ENCODE measurements around the gene RNF10. TPM values are rescaled to one million over a fixed set of nuclear protein-coding genes. Genes with fewer than 3 reads are reported as not detected.
A peak's percentile ranks its signal among the peaks of the same experiment; 100 is the strongest.
"Not testable (repeated sequence)": the region's sequence is repeated elsewhere in the genome, so short reads cannot be mapped to it uniquely, and the experiment has no call there.

RNF10 gene
- total RNA-seq, 2 donors from 2014 or later = 98.0 to 165 TPM

DNA sequence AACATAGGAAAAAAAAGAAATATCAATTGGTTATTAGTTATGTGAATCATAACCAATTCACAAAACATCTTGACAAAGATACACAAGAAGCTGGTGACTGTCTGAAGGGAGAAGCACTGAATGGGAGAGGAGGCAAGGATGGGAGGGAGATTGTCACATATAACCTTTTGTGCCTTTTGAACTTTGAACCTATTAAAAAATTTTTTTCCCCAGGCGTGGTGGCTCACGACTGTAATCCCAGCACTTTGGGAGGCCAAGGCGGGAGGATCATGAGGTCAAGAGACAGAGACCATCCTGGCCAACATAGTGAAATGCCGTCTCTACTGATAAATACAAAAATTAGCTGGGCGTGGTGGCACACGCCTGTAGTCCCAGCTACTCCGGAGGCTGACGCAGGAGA is 25.6 kb upstream of the RNF10 start:
- Histone ChIP-seq H3K4me1 (ENCODE audit: control insufficient read depth in 1 of 2, low read depth in 2 of 2) (no peaks in the 10 kb centered on the region), H3K27ac (no peak overlapping the region), H3K4me3 (no peak overlapping the region), H3K27me3 (replicated peaks; ENCODE audit: insufficient read depth) (no peaks in the 10 kb centered on the region), H3K36me3 (peaks cover 24% of the 10 kb centered on the region), H3K9me3 (no peaks in the 10 kb centered on the region)
- ATAC-seq (ENCODE audit: insufficient number of reproducible peaks, low FRiP score, low read depth) = no peak
- TF ChIP-seq, protein P1, sequence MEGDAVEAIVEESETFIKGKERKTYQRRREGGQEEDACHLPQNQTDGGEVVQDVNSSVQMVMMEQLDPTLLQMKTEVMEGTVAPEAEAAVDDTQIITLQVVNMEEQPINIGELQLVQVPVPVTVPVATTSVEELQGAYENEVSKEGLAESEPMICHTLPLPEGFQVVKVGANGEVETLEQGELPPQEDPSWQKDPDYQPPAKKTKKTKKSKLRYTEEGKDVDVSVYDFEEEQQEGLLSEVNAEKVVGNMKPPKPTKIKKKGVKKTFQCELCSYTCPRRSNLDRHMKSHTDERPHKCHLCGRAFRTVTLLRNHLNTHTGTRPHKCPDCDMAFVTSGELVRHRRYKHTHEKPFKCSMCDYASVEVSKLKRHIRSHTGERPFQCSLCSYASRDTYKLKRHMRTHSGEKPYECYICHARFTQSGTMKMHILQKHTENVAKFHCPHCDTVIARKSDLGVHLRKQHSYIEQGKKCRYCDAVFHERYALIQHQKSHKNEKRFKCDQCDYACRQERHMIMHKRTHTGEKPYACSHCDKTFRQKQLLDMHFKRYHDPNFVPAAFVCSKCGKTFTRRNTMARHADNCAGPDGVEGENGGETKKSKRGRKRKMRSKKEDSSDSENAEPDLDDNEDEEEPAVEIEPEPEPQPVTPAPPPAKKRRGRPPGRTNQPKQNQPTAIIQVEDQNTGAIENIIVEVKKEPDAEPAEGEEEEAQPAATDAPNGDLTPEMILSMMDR (IDR thresholded peaks at IDR 0.05) = no peak
- no peak for DNase-seq (ENCODE audit: low spot score)

DNA sequence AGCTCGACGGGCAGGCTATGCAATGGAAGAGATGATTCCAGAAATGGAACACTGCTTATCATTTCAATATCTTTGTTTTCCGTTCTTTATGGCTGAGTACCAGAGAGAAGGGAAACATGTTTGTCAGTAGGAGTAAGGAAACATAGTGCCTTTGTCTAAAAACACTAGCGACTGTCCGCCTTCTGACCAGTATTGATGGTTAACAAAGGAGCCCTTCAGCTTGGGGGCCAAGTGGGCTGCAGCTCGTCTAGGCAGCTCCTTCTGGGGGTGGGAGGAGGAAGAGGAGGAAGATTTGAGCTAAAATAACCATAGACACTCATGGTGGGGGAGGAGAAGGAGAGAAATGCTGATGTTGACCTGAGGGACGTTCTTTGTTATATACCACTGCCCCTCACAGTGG is 20.2 kb upstream of the RNF10 start:
- Histone ChIP-seq H3K9me3 (no peaks in the 10 kb centered on the region), H3K4me3 (no peak overlapping the region), H3K36me3 (peaks cover 19% of the 10 kb centered on the region), H3K27ac (no peak overlapping the region), H3K27me3 (replicated peaks; ENCODE audit: insufficient read depth) (no peaks in the 10 kb centered on the region), H3K4me1 (ENCODE audit: control insufficient read depth in 1 of 2, low read depth in 2 of 2) (no peaks in the 10 kb centered on the region)
- TF ChIP-seq, protein P1 (IDR thresholded peaks at IDR 0.05) = no peak
- DNase-seq (ENCODE audit: low spot score) (no peak), ATAC-seq (ENCODE audit: insufficient number of reproducible peaks, low FRiP score, low read depth) (no peak)

DNA sequence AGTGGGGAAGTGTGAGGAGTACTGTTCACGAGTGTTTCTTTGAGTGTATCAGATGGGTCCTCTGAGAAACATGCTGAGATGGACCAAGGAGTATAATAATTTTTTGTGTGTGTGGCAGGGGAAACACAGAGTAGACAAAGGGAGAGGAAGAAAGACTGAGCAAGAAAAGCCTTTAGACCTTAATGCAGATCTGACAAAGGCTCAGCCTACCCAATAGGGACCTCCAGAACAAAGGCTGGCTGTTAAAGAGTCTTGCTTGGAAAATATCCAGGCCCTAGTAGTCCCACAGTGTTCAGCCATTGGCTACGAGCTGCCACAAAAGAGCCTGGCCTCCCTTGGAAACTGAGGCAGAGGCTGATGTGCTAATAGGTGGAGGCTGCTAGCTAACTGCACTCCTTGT is 18.7 kb upstream of the RNF10 start:
- Histone ChIP-seq H3K4me1 (ENCODE audit: control insufficient read depth in 1 of 2, low read depth in 2 of 2) (no peaks in the 10 kb centered on the region), H3K27ac (no peak overlapping the region), H3K36me3 (peaks cover 19% of the 10 kb centered on the region), H3K4me3 (no peak overlapping the region), H3K9me3 (no peaks in the 10 kb centered on the region), H3K27me3 (replicated peaks; ENCODE audit: insufficient read depth) (no peaks in the 10 kb centered on the region)
- DNase-seq (ENCODE audit: low spot score) (no peak), ATAC-seq (ENCODE audit: insufficient number of reproducible peaks, low FRiP score, low read depth) (no peak)
- TF ChIP-seq, protein P1 (IDR thresholded peaks at IDR 0.05) = no peak

DNA sequence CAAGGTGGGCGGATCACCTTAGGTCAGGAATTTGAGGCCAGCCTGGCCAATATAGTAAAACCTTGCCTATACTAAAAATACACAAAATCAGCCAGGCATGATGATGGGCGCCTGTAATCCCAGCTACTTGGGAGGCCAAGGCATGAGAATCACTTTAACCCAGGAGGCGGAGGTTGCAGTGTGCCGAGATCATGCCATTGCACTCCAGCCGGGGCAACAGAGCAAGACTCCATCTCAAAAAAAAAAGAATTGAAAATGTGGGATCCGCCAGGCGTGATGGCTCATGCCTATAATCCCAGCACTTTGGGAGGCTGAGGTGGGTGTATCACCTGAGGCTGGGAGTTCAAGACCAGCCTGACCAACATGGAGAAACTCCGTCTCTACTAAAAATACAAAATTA is 14.8 kb upstream of the RNF10 start:
- H3K36me3 ChIP-seq = peaks cover 15% of the 10 kb centered on the region
- H3K4me1 ChIP-seq (ENCODE audit: control insufficient read depth in 1 of 2, low read depth in 2 of 2); H3K9me3 ChIP-seq; H3K4me3 ChIP-seq; H3K27ac ChIP-seq; H3K27me3 ChIP-seq (replicated peaks; ENCODE audit: insufficient read depth); ATAC-seq (ENCODE audit: insufficient number of reproducible peaks, low FRiP score, low read depth); DNase-seq (ENCODE audit: low spot score): not testable (repeated sequence)

DNA sequence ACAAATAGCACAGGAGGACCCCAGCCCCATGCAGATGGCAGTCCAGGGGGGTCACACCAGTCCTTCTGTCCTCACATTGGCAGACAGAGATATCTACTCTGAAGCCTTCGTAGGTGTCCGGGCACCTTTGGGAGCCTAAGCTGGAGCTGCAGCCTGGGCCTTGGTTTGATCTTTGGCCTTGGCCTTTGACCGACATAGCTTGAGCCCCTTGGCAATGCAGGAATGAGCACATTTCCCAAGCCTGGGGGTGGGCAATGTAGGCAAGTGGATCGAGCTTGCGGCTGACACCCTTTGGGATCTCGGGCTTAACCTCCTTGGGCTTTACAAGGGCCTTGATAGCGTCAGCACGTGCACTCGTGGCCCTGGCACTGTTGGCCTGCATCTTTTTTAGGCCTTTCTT is 11.6 kb upstream of the RNF10 start:
- no peaks in the 10 kb centered on the region for H3K9me3 ChIP-seq
- H3K4me3 ChIP-seq = no peak overlapping the region
- TF ChIP-seq, protein P1 (IDR thresholded peaks at IDR 0.05) = no peak
- DNase-seq (ENCODE audit: low spot score) = no peak
- no peak for ATAC-seq (ENCODE audit: insufficient number of reproducible peaks, low FRiP score, low read depth)
- no peaks in the 10 kb centered on the region for H3K4me1 ChIP-seq (ENCODE audit: control insufficient read depth in 1 of 2, low read depth in 2 of 2)
- no peaks in the 10 kb centered on the region for H3K36me3 ChIP-seq
- H3K27ac ChIP-seq = no peak overlapping the region
- H3K27me3 ChIP-seq (replicated peaks; ENCODE audit: insufficient read depth) = no peaks in the 10 kb centered on the region

DNA sequence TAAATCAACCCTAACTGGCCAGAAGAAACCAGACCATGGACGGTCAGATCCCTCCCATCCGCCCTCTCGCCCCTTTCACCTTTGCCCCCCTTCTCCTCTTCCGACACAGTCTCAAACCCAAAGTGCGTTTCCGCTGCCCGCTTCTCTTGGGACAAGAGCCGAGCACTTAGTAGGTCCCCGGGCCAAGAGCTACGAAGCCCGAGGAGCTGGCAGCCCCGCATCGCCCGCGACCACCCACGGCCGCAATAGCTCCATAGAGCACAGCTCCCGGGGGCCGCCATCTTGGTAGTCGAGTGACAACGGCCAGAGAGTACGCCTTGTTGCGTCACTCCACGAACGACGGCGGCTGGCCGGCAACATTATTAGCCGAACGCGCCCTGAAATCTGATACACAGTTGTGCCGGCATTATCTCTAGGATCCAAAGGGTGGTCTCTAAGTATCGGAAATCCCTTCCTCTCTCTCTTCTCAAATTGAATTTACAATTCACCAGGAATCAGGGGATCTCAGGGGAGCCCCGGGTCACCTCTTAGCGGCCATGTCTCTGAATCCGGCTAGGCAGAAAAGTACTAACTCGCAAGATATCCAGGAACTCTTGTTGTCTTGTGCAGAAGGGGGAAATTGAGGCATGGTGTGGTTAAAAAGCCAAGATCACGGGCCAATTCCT is 5.2 kb upstream of the RNF10 start, which contains the start of gene COQ5:
TSS of gene COQ5 (minus strand) at position 298 of the 665 bp plus-strand sequence. CDS start at position 281, 17 bp downstream.
- Histone ChIP-seq H3K9me3 (no peaks in the 10 kb centered on the region), H3K36me3 (no peaks in the 10 kb centered on the region), H3K27me3 (replicated peaks; ENCODE audit: insufficient read depth) (no peaks in the 10 kb centered on the region), H3K4me1 (ENCODE audit: control insufficient read depth in 1 of 2, low read depth in 2 of 2) (peaks cover 5 to 9% of the 10 kb centered on the region in 2 donors), H3K4me3 (peak within 1 kb of the TSS; percentile 94), H3K27ac (peak within 1 kb of the TSS; percentile 88 to 89)
- ATAC-seq (ENCODE audit: insufficient number of reproducible peaks, low FRiP score, low read depth) (peak; percentile 86), DNase-seq (ENCODE audit: low spot score) (peak; percentile 66)
- TF ChIP-seq, protein P1 (IDR thresholded peaks at IDR 0.05) = no peak

Data from thoracic aorta (tissue), 2 donors.